H1 (cell line): ENCODE results near the gene MFSD2A. TPM values are rescaled to one million over a fixed set of nuclear protein-coding genes. Genes with fewer than 3 reads are reported as not detected.

Source experiments
- JUN ChIP-seq: IDR thresholded peaks from 2 replicates; pipeline ENCODE4 v1.6.1; 2011; ENCODE audit warnings: low read depth, mild to moderate bottlenecking, improper control_type of control experiment, low read length
- polyA plus RNA-seq, 7 experiments: library from polyadenylated mRNA; depleted of rRNA in 3 of 7; stranded (reverse) in 5 of 7; unstranded in 2 of 7; fragments of >200 nt in 5 of 7; fragments of 200-250 nt in 2 of 7; gene quantifications; 1 replicate in 5 of 7; 2 replicates in 1 of 7; 4 replicates in 1 of 7; pipeline versions ENCODE4 v1.2.1 to v1.2.3, GENCODE V29; 2011 to 2013; ENCODE audit warnings: missing spikeins in 2 of 7, mixed read lengths in 2 of 7
- total RNA-seq: library from RNA; stranded (reverse); fragmentation: NEBNext Ultra II Directional; extraction: Animal tissue kit (Norgen Biotek cat#: 25700); gene quantifications from 2 replicates; pipeline ENCODE4 v1.2.1, GENCODE V29; 2021

The MFSD2A gene
- total and polyA plus RNA-seq, 2 of the 8 experiments (the other 6 are each of a cell fraction or from before 2014, with no cell fraction given) = 18.3 to 25.9 TPM

- no peak for TF ChIP-seq JUN
Measured at GRCh38 chr1:39971138-39971537, 16.2 kb downstream of the MFSD2A start (continued).
